WTC11 (cell line): ENCODE data around the gene KIF5A. TPM values are rescaled to one million over a fixed set of nuclear protein-coding genes. Genes with fewer than 3 reads are reported as not detected.

Experiments
- ATAC-seq: fragments of 200-7000 bp; cut with Tn5 transposase; 2 replicates; pipeline ENCODE4 v1.10.0; 2021; ENCODE audit warnings: mild to moderate bottlenecking, moderate library complexity
- CTCF ChIA-PET: fragments of 300-600 bp; sonication (Branson Sonifier 250); formaldehyde crosslinking; loops from one replicate; lab custom pipeline; 2021; ENCODE audit warnings: antibody characterized with exemption; lab: Charles Lee
- POLR2A ChIA-PET: fragments of 350-600 bp; sonication (Branson Sonifier 250); formaldehyde crosslinking; loops from one replicate; lab custom pipeline; 2021; ENCODE audit warnings: antibody characterized with exemption; lab: Charles Lee
- DNase-seq: peaks from one replicate; pipeline ENCODE4 v3.0.0; 2021; ENCODE audit warnings: low spot score
- H3K27ac Mint-ChIP-seq: 2 replicates; pipeline ENCODE4 v1.8.0; 2021; ENCODE audit warnings: mixed read lengths
- H3K27me3 Mint-ChIP-seq: 2 replicates; pipeline ENCODE4 v1.8.0; 2021; ENCODE audit warnings: low read depth, mild to moderate bottlenecking, moderate library complexity, mixed read lengths
- H3K36me3 Mint-ChIP-seq: 2 replicates; pipeline ENCODE4 v1.8.0; 2021; ENCODE audit warnings: mixed read lengths
- H3K4me1 Mint-ChIP-seq: 2 replicates; pipeline ENCODE4 v1.8.0; 2022; ENCODE audit warnings: mixed read lengths
- H3K4me3 Mint-ChIP-seq: 2 replicates; pipeline ENCODE4 v1.8.0; 2021; ENCODE audit warnings: mild to moderate bottlenecking, moderate library complexity, mixed read lengths
- H3K9me3 Mint-ChIP-seq: 2 replicates; pipeline ENCODE4 v1.8.0; 2021; ENCODE audit warnings: mixed read lengths
- ARID4B ChIP-seq: sonication (generic); formaldehyde crosslinking; IDR thresholded peaks from 2 replicates; pipeline ENCODE4 v1.8.0; 2023; ENCODE audit warnings: missing genetic modification reagents, mild to moderate bottlenecking, borderline replicate concordance
- ATF1 ChIP-seq: sonication (generic); formaldehyde crosslinking; IDR thresholded peaks from 2 replicates; pipeline ENCODE4 v1.8.1; 2023; ENCODE audit warnings: mild to moderate bottlenecking, moderate library complexity, missing genetic modification reagents
- ATF6 ChIP-seq: sonication (generic); formaldehyde crosslinking; IDR thresholded peaks from 2 replicates; pipeline ENCODE4 v1.8.1; 2023; ENCODE audit warnings: mild to moderate bottlenecking, missing genetic modification reagents
- E2F5 ChIP-seq: sonication (generic); formaldehyde crosslinking; IDR thresholded peaks from 2 replicates; pipeline ENCODE4 v1.8.1; 2022; ENCODE audit warnings: mild to moderate bottlenecking, moderate library complexity, missing genetic modification reagents
- ELF4 ChIP-seq: sonication (generic); formaldehyde crosslinking; IDR thresholded peaks from 2 replicates; pipeline ENCODE4 v1.8.1; 2022; ENCODE audit warnings: low read depth, mild to moderate bottlenecking, moderate library complexity, missing genetic modification reagents
- FOXJ3 ChIP-seq: sonication (generic); formaldehyde crosslinking; IDR thresholded peaks from 2 replicates; pipeline ENCODE4 v1.9.0; 2021; ENCODE audit warnings: missing genetic modification reagents, mild to moderate bottlenecking, borderline replicate concordance
- GABPB1 ChIP-seq: sonication (generic); formaldehyde crosslinking; IDR thresholded peaks from 2 replicates; pipeline ENCODE4 v1.8.1; 2023; ENCODE audit warnings: mild to moderate bottlenecking, missing genetic modification reagents
- OVOL2 ChIP-seq: fragments of 250-450 bp; sonication (Bioruptor Pico); IDR thresholded peaks from 2 replicates; pipeline ENCODE4 v1.9.0; 2021; ENCODE audit warnings: mild to moderate bottlenecking, borderline replicate concordance
- PRRX2 ChIP-seq: fragments of 250-450 bp; sonication (Bioruptor Pico); IDR thresholded peaks from 2 replicates; pipeline ENCODE4 v1.8.0; 2021; ENCODE audit warnings: mild to moderate bottlenecking
- SMAD3 ChIP-seq: sonication (generic); formaldehyde crosslinking; IDR thresholded peaks from 2 replicates; pipeline ENCODE4 v1.8.0; 2022; ENCODE audit warnings: missing genetic modification reagents, mild to moderate bottlenecking, borderline replicate concordance
- ZMAT4 ChIP-seq: fragments of 250-450 bp; sonication (Bioruptor Pico); IDR thresholded peaks from 2 replicates; pipeline ENCODE4 v1.9.0; 2021; ENCODE audit warnings: mild to moderate bottlenecking
- ZNF138 ChIP-seq: sonication (generic); formaldehyde crosslinking; conservative IDR thresholded peaks from 2 replicates; pipeline ENCODE4 v1.8.1; 2022; ENCODE audit warnings: mild to moderate bottlenecking, moderate library complexity, missing genetic modification reagents
- ZNF416 ChIP-seq: fragments of 250-450 bp; sonication (Bioruptor Pico); IDR thresholded peaks from 2 replicates; pipeline ENCODE4 v1.9.0; 2021; ENCODE audit warnings: mild to moderate bottlenecking, inconsistent platforms
- total RNA-seq: library from RNA; stranded (reverse); gene quantifications from 3 replicates; pipeline ENCODE4 v1.2.3, GENCODE V29; 2021
- TF ChIP-seq, protein P1 (sequence below): fragments of 250-450 bp; sonication (Bioruptor Pico); IDR thresholded peaks from 2 replicates; pipeline ENCODE4 v1.9.0; 2021; ENCODE audit warnings: mild to moderate bottlenecking, borderline replicate concordance
- TF ChIP-seq, protein P2 (sequence below): sonication (generic); formaldehyde crosslinking; IDR thresholded peaks from 2 replicates; pipeline ENCODE4 v1.8.0; 2023; ENCODE audit warnings: mild to moderate bottlenecking, missing genetic modification reagents
- TF ChIP-seq, protein P3 (sequence below): fragments of 250-450 bp; sonication (Bioruptor Pico); conservative IDR thresholded peaks from 2 replicates; pipeline ENCODE4 v1.9.0; 2021; ENCODE audit warnings: mild to moderate bottlenecking

The KIF5A gene
- total RNA-seq, 1 experiment from 2014 or later, result 16.1 TPM

DNA sequence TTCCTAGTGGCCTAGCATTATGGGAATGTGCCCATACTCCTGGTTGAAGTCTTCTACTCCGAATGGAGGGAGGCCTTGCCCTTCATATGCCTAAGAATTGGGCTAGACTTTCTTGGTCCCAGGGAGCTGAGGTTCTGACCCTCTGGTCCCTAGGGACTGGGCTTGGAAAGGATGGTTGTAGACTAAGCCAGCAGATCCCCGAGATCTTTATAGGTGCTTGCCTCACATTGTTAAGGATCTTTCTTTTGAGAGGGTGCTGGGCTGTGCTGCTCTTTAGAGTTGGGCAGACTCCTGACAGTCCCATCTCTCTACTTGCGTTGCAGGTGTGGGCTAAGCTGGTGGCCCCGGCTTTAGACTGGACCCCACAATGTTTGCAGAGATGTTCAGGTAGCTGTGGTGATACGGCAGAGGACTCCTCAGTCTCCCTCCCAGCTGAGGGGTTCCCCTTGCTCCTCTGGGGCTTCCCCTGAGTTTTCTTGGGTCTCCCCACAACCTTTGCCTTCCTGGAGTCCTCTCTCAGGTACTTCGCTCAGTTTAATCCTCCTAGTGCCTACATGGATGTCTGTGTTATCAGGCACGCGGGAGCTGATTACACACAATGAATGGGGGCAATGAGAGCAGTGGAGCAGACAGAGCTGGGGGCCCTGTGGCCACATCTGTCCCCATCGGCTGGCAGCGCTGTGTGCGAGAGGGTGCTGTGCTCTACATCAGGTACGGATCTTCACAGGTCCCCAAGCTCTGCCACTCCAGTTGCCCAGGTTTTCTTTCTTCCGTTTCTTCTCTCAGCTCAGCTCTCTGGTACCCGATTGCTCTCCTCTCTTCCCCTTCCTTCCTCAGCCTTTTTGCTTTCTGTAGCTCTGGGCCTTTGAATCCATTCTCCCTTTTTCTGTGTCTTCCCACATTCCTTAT lies 25.9 kb upstream of the KIF5A start:
- Mint-ChIP-seq H3K9me3 (no peaks in the 10 kb centered on the region), H3K27ac (peak overlapping the region; percentile 93), H3K27me3 (peaks cover 3% of the 10 kb centered on the region; the same call in 1 of the 2 replicates), H3K36me3 (peaks cover 8% of the 10 kb centered on the region), H3K4me1 (peaks cover 35% of the 10 kb centered on the region), H3K4me3 (peak overlapping the region; percentile 90)
- CTCF ChIA-PET, result interaction anchor here (0.7 to 2.3 kb wide), 6 partner anchors 23 to 281 kb away, joined by 3 to 8 read pairs (median 6); partner anchors contain the start of genes DCTN2 and GLI1
- POLR2A ChIA-PET, result interaction anchor here (0.6 to 1.0 kb wide), 2 partner anchors 90 to 995 kb away, joined by 3 read pairs; no protein-coding TSS in a partner anchor
- ATAC-seq (no peak), DNase-seq (no peak)
- TF ChIP-seq FOXJ3 (CRISPR knock-in tag), result no peak
- no peak for TF ChIP-seq ZNF138 (CRISPR knock-in tag)
- no peak for TF ChIP-seq OVOL2 (CRISPR knock-in tag)
- no peak for TF ChIP-seq ATF1 (CRISPR knock-in tag)
- no peak for TF ChIP-seq E2F5
- TF ChIP-seq ATF6 (CRISPR knock-in tag), result no peak
- no peak for TF ChIP-seq ZMAT4
- no peak for TF ChIP-seq SMAD3 (CRISPR knock-in tag)
- no peak for TF ChIP-seq ARID4B (CRISPR knock-in tag)
- TF ChIP-seq, protein P1, sequence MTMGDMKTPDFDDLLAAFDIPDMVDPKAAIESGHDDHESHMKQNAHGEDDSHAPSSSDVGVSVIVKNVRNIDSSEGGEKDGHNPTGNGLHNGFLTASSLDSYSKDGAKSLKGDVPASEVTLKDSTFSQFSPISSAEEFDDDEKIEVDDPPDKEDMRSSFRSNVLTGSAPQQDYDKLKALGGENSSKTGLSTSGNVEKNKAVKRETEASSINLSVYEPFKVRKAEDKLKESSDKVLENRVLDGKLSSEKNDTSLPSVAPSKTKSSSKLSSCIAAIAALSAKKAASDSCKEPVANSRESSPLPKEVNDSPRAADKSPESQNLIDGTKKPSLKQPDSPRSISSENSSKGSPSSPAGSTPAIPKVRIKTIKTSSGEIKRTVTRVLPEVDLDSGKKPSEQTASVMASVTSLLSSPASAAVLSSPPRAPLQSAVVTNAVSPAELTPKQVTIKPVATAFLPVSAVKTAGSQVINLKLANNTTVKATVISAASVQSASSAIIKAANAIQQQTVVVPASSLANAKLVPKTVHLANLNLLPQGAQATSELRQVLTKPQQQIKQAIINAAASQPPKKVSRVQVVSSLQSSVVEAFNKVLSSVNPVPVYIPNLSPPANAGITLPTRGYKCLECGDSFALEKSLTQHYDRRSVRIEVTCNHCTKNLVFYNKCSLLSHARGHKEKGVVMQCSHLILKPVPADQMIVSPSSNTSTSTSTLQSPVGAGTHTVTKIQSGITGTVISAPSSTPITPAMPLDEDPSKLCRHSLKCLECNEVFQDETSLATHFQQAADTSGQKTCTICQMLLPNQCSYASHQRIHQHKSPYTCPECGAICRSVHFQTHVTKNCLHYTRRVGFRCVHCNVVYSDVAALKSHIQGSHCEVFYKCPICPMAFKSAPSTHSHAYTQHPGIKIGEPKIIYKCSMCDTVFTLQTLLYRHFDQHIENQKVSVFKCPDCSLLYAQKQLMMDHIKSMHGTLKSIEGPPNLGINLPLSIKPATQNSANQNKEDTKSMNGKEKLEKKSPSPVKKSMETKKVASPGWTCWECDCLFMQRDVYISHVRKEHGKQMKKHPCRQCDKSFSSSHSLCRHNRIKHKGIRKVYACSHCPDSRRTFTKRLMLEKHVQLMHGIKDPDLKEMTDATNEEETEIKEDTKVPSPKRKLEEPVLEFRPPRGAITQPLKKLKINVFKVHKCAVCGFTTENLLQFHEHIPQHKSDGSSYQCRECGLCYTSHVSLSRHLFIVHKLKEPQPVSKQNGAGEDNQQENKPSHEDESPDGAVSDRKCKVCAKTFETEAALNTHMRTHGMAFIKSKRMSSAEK (CRISPR knock-in tag), result no peak
- TF ChIP-seq, protein P2, sequence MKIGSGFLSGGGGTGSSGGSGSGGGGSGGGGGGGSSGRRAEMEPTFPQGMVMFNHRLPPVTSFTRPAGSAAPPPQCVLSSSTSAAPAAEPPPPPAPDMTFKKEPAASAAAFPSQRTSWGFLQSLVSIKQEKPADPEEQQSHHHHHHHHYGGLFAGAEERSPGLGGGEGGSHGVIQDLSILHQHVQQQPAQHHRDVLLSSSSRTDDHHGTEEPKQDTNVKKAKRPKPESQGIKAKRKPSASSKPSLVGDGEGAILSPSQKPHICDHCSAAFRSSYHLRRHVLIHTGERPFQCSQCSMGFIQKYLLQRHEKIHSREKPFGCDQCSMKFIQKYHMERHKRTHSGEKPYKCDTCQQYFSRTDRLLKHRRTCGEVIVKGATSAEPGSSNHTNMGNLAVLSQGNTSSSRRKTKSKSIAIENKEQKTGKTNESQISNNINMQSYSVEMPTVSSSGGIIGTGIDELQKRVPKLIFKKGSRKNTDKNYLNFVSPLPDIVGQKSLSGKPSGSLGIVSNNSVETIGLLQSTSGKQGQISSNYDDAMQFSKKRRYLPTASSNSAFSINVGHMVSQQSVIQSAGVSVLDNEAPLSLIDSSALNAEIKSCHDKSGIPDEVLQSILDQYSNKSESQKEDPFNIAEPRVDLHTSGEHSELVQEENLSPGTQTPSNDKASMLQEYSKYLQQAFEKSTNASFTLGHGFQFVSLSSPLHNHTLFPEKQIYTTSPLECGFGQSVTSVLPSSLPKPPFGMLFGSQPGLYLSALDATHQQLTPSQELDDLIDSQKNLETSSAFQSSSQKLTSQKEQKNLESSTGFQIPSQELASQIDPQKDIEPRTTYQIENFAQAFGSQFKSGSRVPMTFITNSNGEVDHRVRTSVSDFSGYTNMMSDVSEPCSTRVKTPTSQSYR, result no peak
- no peak for TF ChIP-seq ZNF416
- TF ChIP-seq PRRX2 (CRISPR knock-in tag), result no peak
- TF ChIP-seq, protein P3, sequence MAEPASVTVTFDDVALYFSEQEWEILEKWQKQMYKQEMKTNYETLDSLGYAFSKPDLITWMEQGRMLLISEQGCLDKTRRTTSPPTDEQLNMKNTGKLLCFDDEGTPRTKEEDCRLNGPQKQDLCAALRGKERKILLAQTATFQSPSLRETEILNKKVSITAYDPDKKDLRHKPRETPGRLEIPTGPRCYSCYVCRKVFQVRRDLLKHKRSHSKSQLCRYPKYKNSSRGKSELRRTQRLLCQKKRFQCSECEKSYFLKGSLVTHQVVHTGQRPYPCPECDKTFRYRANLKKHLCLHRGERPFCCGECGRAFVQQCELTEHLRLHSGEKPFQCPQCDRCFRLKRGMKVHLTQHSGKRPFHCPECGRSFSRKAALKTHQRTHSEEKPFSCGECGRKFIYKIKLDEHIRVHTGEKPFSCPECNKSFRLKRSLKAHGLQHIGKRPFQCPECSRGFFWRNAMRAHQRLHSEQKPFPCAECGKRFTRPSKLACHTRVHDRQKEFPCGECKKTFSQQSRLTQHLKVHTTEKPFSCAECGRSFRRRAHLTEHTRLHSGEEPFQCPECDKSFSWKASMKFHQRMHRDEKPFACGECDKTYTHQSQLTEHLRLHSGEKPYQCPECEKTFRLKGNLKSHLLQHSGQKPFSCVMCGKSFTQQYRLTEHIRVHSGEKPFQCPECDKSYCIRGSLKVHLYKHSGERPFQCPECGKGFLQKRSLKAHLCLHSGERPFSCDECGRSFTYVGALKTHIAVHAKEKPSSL (CRISPR knock-in tag), result no peak
- no peak for TF ChIP-seq ELF4 (CRISPR knock-in tag)
- no peak for TF ChIP-seq GABPB1 (CRISPR knock-in tag)
